Measurements from ENCODE around the gene SETD6.

The SETD6 gene

GRCh38 chr16:58494981-58495520 is 20.3 kb upstream of the SETD6 start:
- DNase-seq (ENCODE audit: low read depth): peak; percentile 28

DNA sequence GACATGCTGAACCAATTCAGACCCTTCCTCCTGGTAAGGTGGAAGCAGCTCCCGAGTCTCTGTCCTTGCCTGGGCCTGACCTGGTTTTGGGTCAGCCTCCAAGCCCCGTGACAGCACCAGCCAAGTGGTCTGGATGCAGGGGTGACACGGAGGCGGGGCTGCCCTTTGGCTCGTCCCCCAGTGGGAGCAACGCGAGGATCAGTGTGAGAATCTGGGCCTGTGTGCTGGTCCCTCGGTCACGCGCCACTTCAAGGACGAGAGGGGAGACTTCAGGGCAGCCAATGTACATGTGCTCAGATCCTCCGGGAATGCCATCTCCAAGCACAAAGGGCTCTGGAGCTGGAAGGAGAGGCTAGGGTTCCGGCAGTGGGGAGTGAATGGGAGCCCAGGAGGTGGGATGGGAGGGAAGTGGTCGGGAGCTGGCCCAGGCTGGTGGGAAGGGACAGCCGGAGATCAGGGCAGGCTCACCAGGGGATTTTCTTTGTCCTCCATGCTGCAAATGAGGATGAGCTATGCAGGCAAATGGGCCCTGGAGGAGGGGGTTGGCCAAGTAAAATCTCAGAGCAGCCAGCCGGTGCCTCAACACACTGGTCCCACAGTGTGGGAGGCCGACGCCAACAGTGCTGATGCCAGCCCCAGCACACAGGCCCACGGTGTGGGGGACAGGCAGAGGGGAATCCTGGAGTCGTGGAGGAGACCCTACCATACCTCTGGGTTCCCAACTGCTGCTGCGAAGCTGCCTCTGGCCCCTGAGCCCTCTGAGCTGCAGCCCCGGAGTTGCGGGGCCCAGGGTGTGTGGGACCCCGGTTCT is 19.6 kb upstream of the SETD6 start:
- no peak for DNase-seq (ENCODE audit: low read depth)

DNA sequence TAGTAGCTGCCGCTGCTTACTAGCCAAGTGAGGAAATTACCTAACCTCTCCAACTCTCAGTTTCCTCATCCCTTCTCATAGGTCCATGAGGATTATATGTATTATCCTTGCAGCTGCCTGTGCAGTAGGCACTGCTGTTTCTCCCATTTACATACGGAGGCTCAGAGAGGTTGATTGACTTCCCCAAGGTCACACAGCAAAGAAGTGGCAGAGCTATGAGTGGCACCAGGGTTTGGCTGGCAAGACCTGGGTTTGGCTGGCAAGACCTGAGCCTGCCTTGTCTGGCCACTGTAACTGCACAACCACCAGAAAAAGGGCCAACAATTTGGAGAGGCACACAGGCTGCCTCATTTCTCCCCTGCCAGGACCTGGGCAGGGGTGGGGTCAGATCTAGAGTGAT is 17.8 kb upstream of the SETD6 start:
- DNase-seq (ENCODE audit: low read depth): no peak

- no peak for DNase-seq (ENCODE audit: low read depth)
These were observed 17.4 kb upstream of the SETD6 start for GRCh38 chr16:58497935-58498334.

GRCh38 chr16:58498341-58499091 is 16.8 kb upstream of the SETD6 start:
- DNase-seq (ENCODE audit: low read depth): no peak

DNA sequence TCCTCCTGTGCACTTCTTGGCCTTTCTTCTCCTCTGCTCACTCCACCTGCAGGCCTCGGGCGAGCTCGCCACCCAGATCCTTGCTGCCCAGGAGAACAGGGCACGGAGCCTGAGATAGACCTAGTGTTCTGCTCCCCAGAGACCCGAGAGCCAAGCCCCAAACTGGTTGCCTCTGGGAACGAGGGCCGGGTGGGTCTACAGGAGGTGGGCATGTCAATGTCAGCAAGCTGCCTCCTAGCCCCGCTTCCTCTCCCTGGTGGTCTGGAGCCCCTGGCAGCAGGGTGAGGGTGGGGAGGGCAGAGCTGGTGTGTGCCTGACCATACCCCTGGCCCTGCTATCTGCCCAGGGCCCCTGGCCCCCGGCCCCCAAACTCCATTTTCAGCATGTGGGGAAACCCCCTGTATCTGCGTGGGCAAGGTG is 16.2 kb upstream of the SETD6 start:
- no peak for DNase-seq (ENCODE audit: low read depth)

DNA sequence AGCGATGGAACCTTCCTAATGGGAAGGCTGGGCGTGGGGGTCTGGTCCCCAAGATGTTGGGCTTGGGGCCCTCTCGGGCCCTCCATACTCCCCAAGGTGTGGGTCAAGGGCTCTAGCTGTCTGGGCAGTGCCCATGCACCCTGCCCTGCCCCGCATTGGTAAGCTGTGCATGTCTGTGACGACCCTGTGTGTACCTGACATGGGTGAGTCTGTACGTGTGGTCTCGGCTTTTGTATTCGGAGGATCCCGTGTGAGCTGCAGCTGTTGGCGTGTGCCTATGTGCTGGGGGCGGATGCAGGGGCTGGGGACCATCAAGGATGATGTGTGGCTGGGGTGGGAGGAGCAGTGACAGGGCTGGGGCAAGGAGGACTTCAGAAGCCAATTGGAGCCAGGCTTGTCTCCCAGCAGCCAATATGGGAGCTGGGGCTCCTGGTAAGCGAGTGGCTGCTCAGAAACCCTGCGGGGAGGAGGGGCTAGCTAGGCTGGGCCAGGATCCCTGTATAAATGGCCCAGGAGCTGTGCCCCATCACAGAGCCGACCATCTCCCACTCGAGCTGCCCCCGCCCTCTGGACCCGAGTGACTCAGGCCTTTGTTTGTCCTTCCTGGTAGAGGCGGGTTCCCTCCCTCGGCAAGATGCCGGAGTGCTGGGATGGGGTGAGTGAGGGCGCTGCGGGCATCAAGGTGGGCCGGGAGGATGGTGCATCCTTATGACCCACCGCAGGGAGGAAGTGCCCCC is 15.5 kb upstream of the SETD6 start, which contains the start of gene NDRG4:
TSS of gene NDRG4 (plus strand) at position 529 of the 737 bp plus-strand sequence. CDS start at position 635, 106 bp downstream.
- DNase-seq (ENCODE audit: low read depth): no peak

- peak; percentile 15 for DNase-seq (ENCODE audit: low read depth)
These were observed 14.7 kb upstream of the SETD6 start for GRCh38 chr16:58500430-58501241.

DNA sequence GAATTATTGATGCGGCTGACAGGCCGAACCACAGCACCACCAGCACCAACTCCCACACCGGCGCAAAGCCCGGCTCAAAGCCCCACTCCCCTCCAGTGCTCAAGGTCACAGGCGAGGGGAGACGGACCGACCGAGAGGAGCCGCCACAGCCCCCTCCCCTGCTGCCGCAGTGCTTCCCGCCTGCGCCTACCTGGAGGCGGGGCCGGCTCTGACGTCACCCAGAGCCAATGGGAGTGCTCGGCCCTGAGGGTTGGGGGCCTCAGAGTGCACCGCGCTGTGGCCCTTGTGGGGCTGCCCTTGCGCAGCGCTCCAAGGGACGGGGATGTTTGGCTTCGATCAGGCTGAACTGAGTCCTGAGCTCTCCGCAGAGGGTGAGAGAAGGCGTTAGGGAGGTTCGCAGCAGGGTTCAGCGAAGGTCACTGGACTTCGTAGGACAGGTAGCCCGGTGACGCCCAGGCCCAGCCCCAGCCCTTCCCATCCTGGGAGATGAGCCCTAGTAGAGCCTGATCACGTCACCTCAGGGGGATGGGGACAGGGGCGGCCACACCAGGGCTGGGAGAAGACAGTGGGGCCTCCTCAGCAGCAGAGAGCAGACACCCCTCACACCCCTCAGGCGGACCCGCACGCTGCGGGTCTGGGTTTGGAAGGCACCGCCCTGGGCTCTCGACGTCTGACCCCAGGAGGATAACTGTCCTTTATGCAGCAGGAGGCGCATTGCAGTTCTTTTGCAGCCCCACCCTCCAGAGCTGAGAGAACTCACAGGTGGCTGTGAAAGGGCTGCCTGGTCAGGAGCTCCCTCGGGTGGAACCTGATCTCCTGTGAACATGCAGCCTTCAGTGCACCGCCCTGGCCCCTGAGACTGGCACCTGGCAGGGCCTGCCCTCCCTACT is 13.8 kb upstream of the SETD6 start:
- peak; percentile 38 for DNase-seq (ENCODE audit: low read depth)

DNA sequence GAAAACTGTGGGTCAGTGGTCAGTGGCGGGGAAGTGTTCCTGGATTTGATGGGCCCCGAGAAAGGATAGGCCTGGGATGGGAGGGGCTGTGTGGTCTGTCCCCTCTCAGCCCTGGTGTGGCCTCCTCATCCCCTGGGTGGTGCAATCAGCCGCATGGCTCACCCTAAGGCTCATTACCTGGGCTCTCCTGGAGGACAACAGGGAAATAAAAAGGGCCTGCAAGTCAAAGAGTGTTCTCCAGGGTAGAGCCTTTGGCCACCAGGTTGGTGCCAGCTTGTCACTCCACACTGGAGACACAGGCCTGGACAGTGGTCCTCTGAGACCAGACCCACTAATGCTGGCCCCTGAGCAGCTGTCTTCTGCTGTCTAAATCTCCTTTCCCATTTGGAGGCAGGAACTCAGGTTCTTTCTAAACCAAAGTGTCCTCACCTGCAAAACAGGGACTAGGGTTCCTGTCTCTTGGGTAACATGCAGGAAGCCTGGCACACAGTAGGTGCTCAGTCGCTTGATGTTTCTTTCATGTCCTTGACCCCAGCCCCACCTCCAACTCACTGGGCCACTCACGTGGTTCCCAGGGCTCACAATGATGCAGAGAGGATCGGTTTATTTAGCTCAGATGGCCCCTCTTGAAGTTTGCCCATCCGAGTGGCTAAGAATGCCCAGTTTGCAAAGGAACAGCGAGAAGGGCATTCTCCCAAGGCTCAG is 12.9 kb upstream of the SETD6 start:
- DNase-seq (ENCODE audit: low read depth): no peak

DNA sequence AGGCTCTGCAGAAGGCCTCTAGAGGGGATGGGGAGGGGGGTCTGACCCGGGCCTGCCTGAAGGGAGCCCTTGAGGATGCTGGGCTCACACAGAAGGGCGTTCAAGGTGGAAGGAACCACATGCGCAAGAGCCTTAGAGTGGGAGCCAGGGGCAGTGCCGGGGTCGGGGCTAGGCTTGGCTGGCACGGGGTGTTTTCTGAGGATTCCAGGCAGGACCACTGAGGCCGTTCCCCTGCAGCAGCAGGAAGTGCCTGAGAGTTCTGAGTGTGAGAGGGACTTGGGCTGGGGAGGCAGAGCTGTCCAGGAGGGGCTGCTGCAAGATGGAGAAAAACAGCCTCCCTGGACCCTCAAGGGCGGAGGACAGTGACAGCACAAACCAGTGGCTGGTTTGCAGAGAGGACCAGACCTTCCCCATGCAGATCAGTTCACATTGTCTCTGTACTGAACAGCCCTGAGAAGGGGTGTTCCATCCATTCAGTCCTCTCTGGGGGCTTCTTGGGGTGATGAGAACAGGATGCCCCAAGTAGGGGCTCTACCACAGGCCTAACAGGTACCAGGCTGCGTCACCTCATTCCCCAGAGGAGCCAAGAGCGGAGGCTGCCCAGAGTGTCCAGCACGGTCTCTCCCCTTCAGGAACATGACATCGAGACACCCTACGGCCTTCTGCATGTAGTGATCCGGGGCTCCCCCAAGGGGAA is 12.0 kb upstream of the SETD6 start:
- no peak for DNase-seq (ENCODE audit: low read depth)

GRCh38 chr16:58503863-58504688 is 11.2 kb upstream of the SETD6 start:
- no peak for DNase-seq (ENCODE audit: low read depth)

DNA sequence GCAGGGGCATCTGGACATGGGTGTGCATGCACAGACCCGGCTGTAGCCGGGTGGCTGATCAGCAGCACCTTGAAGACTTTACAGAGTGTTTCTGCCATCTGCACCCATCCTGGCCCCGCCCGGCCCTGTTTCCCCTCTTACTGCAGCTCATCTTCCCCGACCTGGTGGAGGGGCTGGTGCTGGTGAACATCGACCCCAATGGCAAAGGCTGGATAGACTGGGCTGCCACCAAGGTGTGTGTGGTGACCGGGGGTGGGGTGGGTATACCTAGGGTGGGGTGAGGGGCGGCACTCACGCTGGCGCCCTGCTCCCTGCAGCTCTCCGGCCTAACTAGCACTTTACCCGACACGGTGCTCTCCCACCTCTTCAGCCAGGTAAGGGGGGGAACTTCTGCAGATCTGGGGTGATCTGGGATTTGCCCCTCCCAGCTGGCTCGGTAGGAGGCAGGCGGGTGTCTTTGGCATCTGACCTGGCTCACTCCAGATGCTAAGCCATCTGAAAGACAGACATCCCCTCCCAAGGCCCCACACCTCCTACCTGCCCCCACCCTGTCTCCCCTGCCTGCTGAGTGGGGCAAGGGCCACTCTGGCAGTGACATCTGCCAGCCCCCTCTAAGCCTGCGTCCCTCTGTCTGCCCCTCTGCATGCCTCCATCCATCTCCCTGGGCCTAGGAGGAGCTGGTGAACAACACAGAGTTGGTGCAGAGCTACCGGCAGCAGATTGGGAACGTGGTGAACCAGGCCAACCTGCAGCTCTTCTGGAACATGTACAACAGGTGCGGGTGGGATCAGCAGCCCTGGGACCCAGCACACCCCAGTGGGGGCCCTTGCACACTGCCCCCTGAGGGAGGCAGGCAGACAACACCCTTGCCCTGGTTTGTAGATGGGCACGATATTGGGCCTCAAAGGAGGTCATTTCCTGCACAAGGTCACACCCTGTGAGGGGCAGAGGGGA is 8.8 kb upstream of the SETD6 start:
- no peak for DNase-seq (ENCODE audit: low read depth)

DNA sequence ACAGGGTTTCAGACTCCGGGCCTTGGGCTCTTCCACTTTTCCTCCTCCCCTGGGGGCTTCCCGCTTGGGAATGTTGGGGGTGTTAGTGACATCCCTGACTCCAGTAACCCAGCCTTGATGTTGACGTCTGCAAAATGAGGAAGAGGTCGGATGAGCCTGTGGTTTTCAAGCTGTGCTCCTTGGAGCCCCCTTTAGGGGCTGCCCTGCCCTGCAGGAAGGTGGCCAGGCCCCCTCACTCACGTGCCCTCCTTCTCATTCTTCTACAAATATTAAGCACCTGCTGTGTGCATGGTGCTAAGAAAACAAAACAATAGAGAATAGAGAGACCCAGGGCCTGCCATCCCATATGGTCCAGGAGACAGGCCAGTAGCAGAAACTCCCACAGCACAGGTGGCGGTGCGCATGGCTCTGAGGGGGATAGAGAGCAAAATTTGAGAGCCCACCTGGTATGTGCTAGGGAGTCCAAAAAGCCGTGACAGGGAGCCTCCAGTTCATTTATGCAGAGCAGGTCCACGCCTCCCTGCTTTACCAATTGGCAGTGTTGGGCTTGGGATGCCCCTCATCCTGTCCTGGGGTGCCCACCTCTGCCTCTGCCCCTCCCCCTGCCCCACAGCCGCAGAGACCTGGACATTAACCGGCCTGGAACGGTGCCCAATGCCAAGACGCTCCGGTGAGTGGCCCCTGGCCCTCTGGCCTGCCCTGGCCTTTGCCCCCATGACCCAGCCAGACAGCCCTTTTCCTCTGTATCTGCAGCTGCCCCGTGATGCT is 7.9 kb upstream of the SETD6 start:
- no peak for DNase-seq (ENCODE audit: low read depth)

GRCh38 chr16:58507963-58508670 is 7.2 kb upstream of the SETD6 start:
- DNase-seq (ENCODE audit: low read depth): no peak

All from stimulated activated CD4-positive, alpha-beta T cell treated with anti-CD3 and anti-CD28 coated beads, Interleukin-2, amount 100 ng/mL, for 4 hours (primary cell).